NT2/D1 (cell line): Measurements from ENCODE around the gene IL12RB1.

ENCODE experiments used
- DNase-seq: peaks from one replicate; pipeline ENCODE4 v3.0.0-alpha.2; 2011; ENCODE audit warnings: low read depth, low spot score
- H3K27me3 ChIP-seq: 2 replicates; pipeline ENCODE4 v1.6.0; 2011; ENCODE audit warnings: mild to moderate bottlenecking; ENCODE audit not compliant: insufficient read length, insufficient read depth
- H3K36me3 ChIP-seq: 2 replicates; pipeline ENCODE4 v1.6.1; 2011; ENCODE audit warnings: mild to moderate bottlenecking, low read length, mixed read lengths; ENCODE audit not compliant: insufficient read depth, insufficient read length
- H3K4me1 ChIP-seq: 2 replicates; pipeline ENCODE4 v1.5.1; 2011; ENCODE audit not compliant: insufficient read depth, insufficient read length
- H3K4me3 ChIP-seq: 2 replicates; pipeline ENCODE4 v1.5.1; 2011; ENCODE audit warnings: low read depth; ENCODE audit not compliant: insufficient read length
- H3K9ac ChIP-seq: 2 replicates; pipeline ENCODE4 v1.6.0; 2011; ENCODE audit warnings: low read depth; ENCODE audit not compliant: insufficient read length
- H3K9me3 ChIP-seq: 2 replicates; pipeline ENCODE4 v1.5.1; 2011; ENCODE audit warnings: mild to moderate bottlenecking, low read length; ENCODE audit not compliant: insufficient read depth
- SUZ12 ChIP-seq: IDR thresholded peaks from 2 replicates; pipeline ENCODE4 v1.6.1; 2011; ENCODE audit not compliant: insufficient read length, insufficient read depth; ENCODE audit errors: extremely low read depth
- YY1 ChIP-seq: IDR thresholded peaks from 2 replicates; pipeline ENCODE4 v1.6.1; 2011; ENCODE audit not compliant: insufficient read length, insufficient read depth
- ZNF274 ChIP-seq: IDR thresholded peaks from 2 replicates; pipeline ENCODE4 v1.6.1; 2011; ENCODE audit warnings: mild to moderate bottlenecking, low read depth, low read length

The IL12RB1 gene

GRCh38 chr19:18126097-18126496, 39.4 kb upstream of the IL12RB1 start:
- H3K9me3 ChIP-seq = no peaks in the 10 kb centered on the region
- TF ChIP-seq YY1 = no peak
- TF ChIP-seq SUZ12 = no peak
- no peak for TF ChIP-seq ZNF274
- H3K4me3 ChIP-seq = no peak overlapping the region
- H3K36me3 ChIP-seq = peaks cover 66% of the 10 kb centered on the region
- no peaks in the 10 kb centered on the region for H3K27me3 ChIP-seq
- no peak overlapping the region for H3K9ac ChIP-seq
- H3K4me1 ChIP-seq = no peaks in the 10 kb centered on the region
- DNase-seq = no peak

DNA sequence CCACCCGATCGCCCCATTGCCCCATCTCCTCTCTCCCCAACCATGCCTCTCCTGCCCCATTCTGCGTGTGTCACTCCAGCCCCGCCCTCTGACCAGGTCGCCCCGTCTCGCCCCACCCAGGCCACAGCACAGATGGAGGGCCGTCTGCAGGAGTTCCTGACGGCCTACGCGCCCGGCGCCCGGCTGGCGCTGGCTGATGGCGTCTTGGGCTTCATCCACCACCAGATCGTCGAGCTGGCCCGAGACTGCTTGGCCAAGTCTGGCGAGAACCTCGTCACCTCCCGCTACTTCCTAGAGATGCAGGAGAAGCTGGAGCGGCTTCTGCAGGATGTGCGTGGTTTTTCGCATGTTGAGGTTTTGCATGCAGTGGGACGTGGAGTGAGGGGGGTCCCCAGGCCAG, 37.1 kb upstream of the IL12RB1 start:
- Histone ChIP-seq H3K36me3 (peaks cover 49% of the 10 kb centered on the region), H3K9me3 (no peaks in the 10 kb centered on the region), H3K9ac (no peak overlapping the region), H3K4me1 (peaks cover 5% of the 10 kb centered on the region), H3K4me3 (no peak overlapping the region), H3K27me3 (no peaks in the 10 kb centered on the region)
- TF ChIP-seq YY1 (no peak), SUZ12 (no peak), ZNF274 (no peak)
- no peak for DNase-seq

DNA sequence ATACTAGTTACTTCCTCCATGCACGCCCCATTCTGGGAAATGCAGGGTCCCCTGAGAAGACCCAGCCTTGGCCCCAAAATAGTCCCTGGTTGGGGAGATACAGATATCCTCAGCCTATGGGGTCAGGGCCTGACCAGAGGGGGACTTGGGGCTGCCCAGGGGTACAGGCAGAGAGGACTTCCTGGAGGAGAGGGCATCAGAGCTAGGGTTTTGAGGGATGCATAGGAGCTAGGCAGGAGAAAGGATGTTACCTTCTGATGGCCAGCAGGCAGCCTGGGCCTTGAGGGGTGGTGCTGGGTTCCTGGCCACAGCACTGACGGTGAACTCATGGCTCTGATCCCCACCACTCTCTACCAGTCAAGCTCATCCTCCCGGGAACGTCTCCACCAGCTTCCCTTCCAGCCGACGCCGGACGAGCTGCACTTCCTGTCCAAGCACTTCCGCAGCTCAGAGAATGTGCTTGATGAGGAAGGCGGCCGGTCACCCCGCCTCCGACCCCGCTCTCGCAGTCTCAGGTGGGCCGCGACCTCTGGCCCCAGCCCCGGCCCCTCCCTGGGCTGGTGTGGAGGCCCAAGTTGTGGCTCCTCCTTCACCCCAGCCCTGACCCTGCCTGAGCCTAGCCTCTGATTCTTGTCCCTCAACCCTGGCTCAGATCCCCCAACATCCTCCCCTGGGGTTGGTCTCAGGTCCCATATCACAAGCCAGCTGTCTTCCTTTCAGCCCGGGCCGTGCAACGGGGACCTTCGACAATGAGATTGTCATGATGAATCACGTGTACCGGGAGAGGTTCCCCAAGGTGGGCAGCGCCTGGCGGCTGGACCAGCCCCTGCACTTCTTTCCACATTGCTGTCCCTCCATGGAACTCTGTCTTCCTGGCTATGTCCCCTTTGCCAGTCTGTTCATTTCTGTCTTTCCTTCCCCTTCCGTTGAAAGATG, 36.4 kb upstream of the IL12RB1 start:
- Histone ChIP-seq H3K4me1 (peaks cover 5% of the 10 kb centered on the region), H3K9me3 (no peaks in the 10 kb centered on the region), H3K36me3 (peaks cover 42% of the 10 kb centered on the region), H3K9ac (no peak overlapping the region), H3K4me3 (no peak overlapping the region), H3K27me3 (no peaks in the 10 kb centered on the region)
- no peak for DNase-seq
- no peak for TF ChIP-seq SUZ12
- TF ChIP-seq YY1 = no peak
- TF ChIP-seq ZNF274 = no peak

- TF ChIP-seq YY1 (no peak), ZNF274 (no peak), SUZ12 (no peak)
Observed at GRCh38 chr19:18122424-18122823, 35.7 kb upstream of the IL12RB1 start.

DNA sequence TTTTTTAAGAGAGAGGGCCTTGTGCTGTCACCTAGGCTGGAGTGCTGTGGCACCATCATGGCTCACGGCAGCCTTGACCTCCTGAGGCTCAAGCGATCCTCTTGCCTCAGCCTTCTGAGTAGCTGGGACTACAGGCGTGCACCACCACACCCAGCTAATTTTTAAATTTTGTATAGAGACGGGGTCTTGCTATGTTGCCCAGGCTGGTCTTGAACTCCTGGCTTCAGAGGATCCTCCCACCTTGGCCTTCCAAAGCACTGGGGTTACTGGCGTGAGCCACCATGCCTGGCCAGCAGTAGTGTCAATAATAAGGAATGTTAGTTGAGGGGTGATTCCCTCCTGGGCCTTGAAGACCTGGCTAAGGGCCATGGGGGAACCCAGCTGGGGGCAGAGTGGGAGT, 34.4 kb upstream of the IL12RB1 start:
- Histone ChIP-seq H3K36me3 (peaks cover 35% of the 10 kb centered on the region), H3K9ac (no peak overlapping the region), H3K9me3 (no peaks in the 10 kb centered on the region), H3K27me3 (no peaks in the 10 kb centered on the region), H3K4me3 (no peak overlapping the region), H3K4me1 (peaks cover 9% of the 10 kb centered on the region)
- no peak for TF ChIP-seq YY1
- no peak for DNase-seq

More at GRCh38 chr19:18122424-18122823, 35.7 kb upstream of the IL12RB1 start:
- Histone ChIP-seq H3K4me1 (peaks cover 6% of the 10 kb centered on the region), H3K27me3 (no peaks in the 10 kb centered on the region), H3K4me3 (no peak overlapping the region), H3K9me3 (no peaks in the 10 kb centered on the region), H3K36me3 (peaks cover 38% of the 10 kb centered on the region), H3K9ac (no peak overlapping the region)
- no peak for DNase-seq

DNA sequence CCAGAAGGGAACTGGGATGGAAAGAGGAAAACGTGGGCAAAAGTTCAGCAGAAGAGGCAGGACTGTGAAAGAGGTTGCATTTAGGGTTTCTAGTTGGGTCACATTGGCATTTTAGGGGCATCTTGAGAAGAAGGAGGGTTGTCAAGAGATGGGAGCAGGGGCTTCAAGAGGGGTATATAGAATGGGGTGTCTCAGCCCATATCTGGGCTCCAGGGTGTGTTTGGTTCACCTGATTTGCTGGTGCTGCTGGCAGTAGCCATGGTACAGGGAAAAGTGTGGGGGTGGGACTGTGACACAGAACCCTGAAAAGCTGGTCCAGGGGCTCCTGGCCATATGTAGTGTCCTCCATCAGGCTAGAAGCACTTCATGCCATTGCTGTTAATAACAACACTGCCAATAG, 33.4 kb upstream of the IL12RB1 start:
- Histone ChIP-seq H3K4me3 (no peak overlapping the region), H3K9ac (no peak overlapping the region), H3K9me3 (no peaks in the 10 kb centered on the region), H3K27me3 (no peaks in the 10 kb centered on the region), H3K4me1 (peaks cover 9% of the 10 kb centered on the region), H3K36me3 (peaks cover 28% of the 10 kb centered on the region)
- no peak for DNase-seq
- TF ChIP-seq YY1 (no peak), ZNF274 (no peak), SUZ12 (no peak)

GRCh38 chr19:18119717-18120105, 33.0 kb upstream of the IL12RB1 start:
- no peak for TF ChIP-seq YY1
- no peak for TF ChIP-seq SUZ12
- TF ChIP-seq ZNF274 = no peak
- Histone ChIP-seq H3K4me3 (no peak overlapping the region), H3K36me3 (peaks cover 26% of the 10 kb centered on the region), H3K27me3 (no peaks in the 10 kb centered on the region), H3K9me3 (no peaks in the 10 kb centered on the region), H3K9ac (no peak overlapping the region), H3K4me1 (peaks cover 9% of the 10 kb centered on the region)
- DNase-seq = no peak
